ENCODE results near the gene DNAH8.

Gene DNAH8

DNA sequence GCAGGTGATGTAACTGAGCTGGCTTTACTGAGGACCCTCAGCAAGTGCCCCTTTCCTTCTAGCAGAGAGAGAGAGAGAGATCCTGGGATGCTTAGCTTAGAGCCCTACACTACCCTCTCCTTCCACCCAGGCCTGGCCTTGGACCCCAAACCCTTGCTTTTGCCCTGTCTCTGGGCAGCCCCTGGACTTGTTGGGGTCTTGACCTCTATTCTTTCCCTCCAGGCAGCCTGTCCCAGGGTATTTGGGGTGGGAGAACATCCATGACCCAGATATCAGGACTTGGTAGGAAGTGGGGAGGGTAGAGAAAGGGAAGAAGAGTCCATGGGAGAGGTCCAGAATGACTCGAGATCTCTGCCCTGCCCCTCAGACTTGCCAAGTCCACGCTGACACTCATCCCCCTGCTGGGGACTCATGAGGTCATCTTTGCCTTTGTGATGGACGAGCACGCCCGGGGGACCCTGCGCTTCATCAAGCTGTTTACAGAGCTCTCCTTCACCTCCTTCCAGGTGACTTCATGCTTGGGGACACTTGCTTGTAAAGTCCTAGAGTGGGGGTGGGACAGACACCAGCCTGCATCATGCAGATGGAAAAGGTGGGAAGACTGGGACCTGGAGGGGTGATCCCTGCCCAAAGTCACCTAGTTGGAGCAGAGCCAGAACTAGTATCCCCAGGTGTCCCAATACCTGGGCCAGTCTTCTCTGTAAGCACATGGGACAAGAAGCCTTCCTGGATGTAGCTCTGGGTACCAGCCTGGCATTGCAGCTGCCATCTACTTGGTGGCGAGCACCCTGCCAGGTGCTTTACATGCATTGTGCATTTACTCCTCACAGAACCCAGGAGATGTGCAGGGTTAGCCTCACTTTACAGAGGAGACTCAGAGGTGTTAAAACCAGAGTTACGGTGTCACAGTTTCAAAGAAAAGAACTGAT is 364.4 kb downstream of the DNAH8 start:
- Histone ChIP-seq H3K4me3 (ENCODE audit: low read depth, low read length) (no peak overlapping the region), H3K4me1 (ENCODE audit: control insufficient read depth, insufficient read depth, low read length) (no peaks in the 10 kb centered on the region)

More for the DNA sequence above, 364.4 kb downstream of the DNAH8 start:
- Histone ChIP-seq H3K27me3 (ENCODE audit: control insufficient read depth, insufficient read depth, low read length) (no peaks in the 10 kb centered on the region), H3K36me3 (ENCODE audit: control insufficient read depth, insufficient read depth, low read length) (peaks cover 3% of the 10 kb centered on the region), H3K9me3 (ENCODE audit: control insufficient read depth, insufficient read depth, low read length) (no peaks in the 10 kb centered on the region), H3K9ac (ENCODE audit: low read depth, low read length) (no peak overlapping the region)

All from iPS-15b (cell line).